Gastroesophageal sphincter (tissue), 4 donors: ENCODE results near the gene SDK2. TPM values are rescaled to one million over a fixed set of nuclear protein-coding genes. Genes with fewer than 3 reads are reported as not detected.

Experiments
- ATAC-seq: fragments of 150-250 bp; one replicate; pipeline ENCODE4 v1.9.1; 2016; ENCODE audit warnings: mild to moderate bottlenecking, moderate library complexity
- H3K27ac ChIP-seq, 4 donors: fragments of 200-600 bp; sonication (generic) in 3 of 4; 1 replicate in 3 of 4; 2 replicates in 1 of 4; pipeline ENCODE4 v1.5.1; 2016 to 2019
- H3K27me3 ChIP-seq: fragments of 200-600 bp; sonication (generic); one replicate; pipeline ENCODE4 v1.5.1; 2019
- H3K36me3 ChIP-seq, 2 donors: fragments of 200-600 bp; sonication (generic); one replicate each; pipeline ENCODE4 v1.5.1; 2019; ENCODE audit warnings: control low read depth in 1 of 2
- H3K4me1 ChIP-seq, 3 donors: fragments of 200-600 bp; sonication (generic); 1 replicate in 2 of 3; 2 replicates in 1 of 3; pipeline ENCODE4 v1.5.1; 2016 to 2019; ENCODE audit warnings: control low read depth in 2 of 3
- H3K4me3 ChIP-seq, 2 donors: fragments of 200-600 bp; sonication (generic); one replicate each; pipeline ENCODE4 v1.5.1; 2019; ENCODE audit warnings: mild to moderate bottlenecking in 1 of 2, moderate library complexity in 1 of 2
- H3K9me3 ChIP-seq, 3 donors: fragments of 200-600 bp; sonication (generic); one replicate each; pipeline ENCODE4 v1.5.1; 2017 to 2019; ENCODE audit warnings: control low read depth in 2 of 3
- CTCF ChIP-seq, 4 experiments: fragments of 200-600 bp in 2 of 4; fragments of 450-650 bp in 2 of 4; sonication (generic) in 1 of 4; IDR thresholded peaks; one replicate each; pipeline ENCODE4 v1.5.1; 2017 to 2019; ENCODE audit warnings: antibody characterized with exemption in 4 of 4, mild to moderate bottlenecking in 2 of 4, moderate library complexity in 2 of 4
- EP300 ChIP-seq: sonication (generic); formaldehyde crosslinking; IDR thresholded peaks from one replicate; pipeline ENCODE4 v1.6.1; 2017; ENCODE audit warnings: antibody characterized with exemption, mild to moderate bottlenecking
- POLR2A ChIP-seq, 2 donors: fragments of 450-650 bp; IDR thresholded peaks; one replicate each; pipeline ENCODE4 v1.6.1; 2017; ENCODE audit warnings: antibody characterized with exemption in 2 of 2, mild to moderate bottlenecking in 2 of 2, moderate library complexity in 1 of 2
- POLR2AphosphoS5 ChIP-seq: sonication (generic); formaldehyde crosslinking; IDR thresholded peaks from one replicate; pipeline ENCODE4 v1.6.1; 2017; ENCODE audit warnings: antibody characterized with exemption
- WGBS, 2 donors: methylation state at CpG; one replicate each; pipeline ENCODE4 v1.1.5; 2018; ENCODE audit warnings: low coverage in 1 of 2; 5-methylcytosine and 5-hydroxymethylcytosine counted together
- total RNA-seq, 4 donors: library from RNA; depleted of rRNA; stranded (reverse); fragments of >200 nt; gene quantifications; one replicate each; pipeline ENCODE4 v1.1.0, GENCODE V29; 2016

The SDK2 gene
- total RNA-seq, 4 donors from 2014 or later: 0.31 to 2.0 (median 0.78) TPM

GRCh38 chr17:73495641-73496040, 148.6 kb downstream of the SDK2 start:
- H3K27ac ChIP-seq: no peak overlapping the region
- H3K36me3 ChIP-seq: no peaks in the 10 kb centered on the region
- H3K4me3 ChIP-seq: no peak overlapping the region
- no peak for TF ChIP-seq POLR2A (IDR thresholded peaks at IDR 0.05)
- no peak for TF ChIP-seq POLR2AphosphoS5
- TF ChIP-seq CTCF (IDR thresholded peaks at IDR 0.05): no peak
- no peak for TF ChIP-seq EP300
- ATAC-seq: no peak
- no peaks in the 10 kb centered on the region for H3K4me1 ChIP-seq
- 71 to 77% methylated on average over 5 of the region's 6 CpGs for WGBS, 2 donors
- H3K27me3 ChIP-seq: peaks cover 83% of the 10 kb centered on the region
- no peaks in the 10 kb centered on the region for H3K9me3 ChIP-seq

GRCh38 chr17:73494950-73495349, 149.3 kb downstream of the SDK2 start:
- TF ChIP-seq POLR2AphosphoS5: no peak
- TF ChIP-seq CTCF (IDR thresholded peaks at IDR 0.05): no peak
- no peak for TF ChIP-seq EP300
- TF ChIP-seq POLR2A (IDR thresholded peaks at IDR 0.05): no peak
- Histone ChIP-seq H3K27ac (no peak overlapping the region), H3K27me3 (peaks cover 83% of the 10 kb centered on the region), H3K9me3 (no peaks in the 10 kb centered on the region), H3K36me3 (no peaks in the 10 kb centered on the region), H3K4me1 (no peaks in the 10 kb centered on the region), H3K4me3 (no peak overlapping the region)
- 80% methylated on average over 1 of the region's 5 CpGs; no CpG with 5 or more reads in 1 of the 2 donors for WGBS, 2 donors
- ATAC-seq: no peak

GRCh38 chr17:73493956-73494926, 150.0 kb downstream of the SDK2 start:
- no peak overlapping the region for H3K4me3 ChIP-seq
- no peak overlapping the region for H3K27ac ChIP-seq
- no peaks in the 10 kb centered on the region for H3K4me1 ChIP-seq
- TF ChIP-seq EP300: no peak
- no peak for TF ChIP-seq POLR2A (IDR thresholded peaks at IDR 0.05)
- TF ChIP-seq CTCF (IDR thresholded peaks at IDR 0.05): no peak
- no peak for TF ChIP-seq POLR2AphosphoS5
- 59 to 89% methylated on average over 8 to 14 of the region's 24 CpGs for WGBS, 2 donors
- H3K9me3 ChIP-seq: no peaks in the 10 kb centered on the region
- no peak for ATAC-seq
- H3K36me3 ChIP-seq: no peaks in the 10 kb centered on the region
- H3K27me3 ChIP-seq: peaks cover 85% of the 10 kb centered on the region

- no peak for TF ChIP-seq CTCF (IDR thresholded peaks at IDR 0.05)
- TF ChIP-seq POLR2AphosphoS5: no peak
- no peak for TF ChIP-seq EP300
- TF ChIP-seq POLR2A (IDR thresholded peaks at IDR 0.05): no peak
- Histone ChIP-seq H3K27me3 (peaks cover 73% of the 10 kb centered on the region), H3K9me3 (no peaks in the 10 kb centered on the region), H3K36me3 (no peaks in the 10 kb centered on the region), H3K27ac (no peak overlapping the region), H3K4me1 (no peaks in the 10 kb centered on the region), H3K4me3 (no peak overlapping the region)
- 8 to 43% methylated on average over 2 to 4 of the region's 22 CpGs for WGBS, 2 donors
- no peak for ATAC-seq
These were observed 151.1 kb downstream of the SDK2 start for GRCh38 chr17:73492821-73493814.
